ENCODE data around the gene FEZ2. TPM values are rescaled to one million over a fixed set of nuclear protein-coding genes. Genes with fewer than 3 reads are reported as not detected.

FEZ2 gene
- polyA plus RNA-seq, 1 donor from 2014 or later: 36.8 TPM

- H3K4me3 ChIP-seq (ENCODE audit: low read length): no peak overlapping the region
- H4K20me1 ChIP-seq (ENCODE audit: insufficient read depth): no peaks in the 10 kb centered on the region
- H3F3A ChIP-seq (ENCODE audit: insufficient read depth, low read length, poor library complexity, severe bottlenecking): no peaks in the 10 kb centered on the region
- no peak overlapping the region for H2AFZ ChIP-seq (ENCODE audit: low read depth, low read length)
- H3K9me3 ChIP-seq (ENCODE audit: low read length): no peaks in the 10 kb centered on the region
- no peak overlapping the region for H3K27ac ChIP-seq (ENCODE audit: low read length)
- H3K9me2 ChIP-seq (ENCODE audit: insufficient read depth, low read length): no peaks in the 10 kb centered on the region
- H3K4me2 ChIP-seq (ENCODE audit: low read length): no peak overlapping the region
- H3K79me2 ChIP-seq (replicated peaks; ENCODE audit: insufficient read depth, low read length): no peaks in the 10 kb centered on the region
- no peaks in the 10 kb centered on the region for H3K27me3 ChIP-seq (ENCODE audit: insufficient read depth, low read depth, low read length)
- H3K9ac ChIP-seq (ENCODE audit: low read length): no peak overlapping the region
- no peaks in the 10 kb centered on the region for H3K36me3 ChIP-seq (ENCODE audit: insufficient read depth, low read length)
- no peak for TF ChIP-seq EZH2 (IDR thresholded peaks at IDR 0.05; ENCODE audit: borderline replicate concordance, insufficient read depth, low read length, poor library complexity, severe bottlenecking)
- TF ChIP-seq EP300 (conservative IDR thresholded peaks at IDR 0.05; ENCODE audit: poor library complexity, severe bottlenecking): no peak
- TF ChIP-seq POLR2AphosphoS5 (IDR thresholded peaks at IDR 0.05): no peak
- no peak for TF ChIP-seq TAF1 (IDR thresholded peaks at IDR 0.05; ENCODE audit: low read depth)
- TF ChIP-seq, protein P1, sequence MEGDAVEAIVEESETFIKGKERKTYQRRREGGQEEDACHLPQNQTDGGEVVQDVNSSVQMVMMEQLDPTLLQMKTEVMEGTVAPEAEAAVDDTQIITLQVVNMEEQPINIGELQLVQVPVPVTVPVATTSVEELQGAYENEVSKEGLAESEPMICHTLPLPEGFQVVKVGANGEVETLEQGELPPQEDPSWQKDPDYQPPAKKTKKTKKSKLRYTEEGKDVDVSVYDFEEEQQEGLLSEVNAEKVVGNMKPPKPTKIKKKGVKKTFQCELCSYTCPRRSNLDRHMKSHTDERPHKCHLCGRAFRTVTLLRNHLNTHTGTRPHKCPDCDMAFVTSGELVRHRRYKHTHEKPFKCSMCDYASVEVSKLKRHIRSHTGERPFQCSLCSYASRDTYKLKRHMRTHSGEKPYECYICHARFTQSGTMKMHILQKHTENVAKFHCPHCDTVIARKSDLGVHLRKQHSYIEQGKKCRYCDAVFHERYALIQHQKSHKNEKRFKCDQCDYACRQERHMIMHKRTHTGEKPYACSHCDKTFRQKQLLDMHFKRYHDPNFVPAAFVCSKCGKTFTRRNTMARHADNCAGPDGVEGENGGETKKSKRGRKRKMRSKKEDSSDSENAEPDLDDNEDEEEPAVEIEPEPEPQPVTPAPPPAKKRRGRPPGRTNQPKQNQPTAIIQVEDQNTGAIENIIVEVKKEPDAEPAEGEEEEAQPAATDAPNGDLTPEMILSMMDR (IDR thresholded peaks at IDR 0.05; ENCODE audit: poor library complexity, severe bottlenecking): no peak
- TF ChIP-seq, protein P2, sequence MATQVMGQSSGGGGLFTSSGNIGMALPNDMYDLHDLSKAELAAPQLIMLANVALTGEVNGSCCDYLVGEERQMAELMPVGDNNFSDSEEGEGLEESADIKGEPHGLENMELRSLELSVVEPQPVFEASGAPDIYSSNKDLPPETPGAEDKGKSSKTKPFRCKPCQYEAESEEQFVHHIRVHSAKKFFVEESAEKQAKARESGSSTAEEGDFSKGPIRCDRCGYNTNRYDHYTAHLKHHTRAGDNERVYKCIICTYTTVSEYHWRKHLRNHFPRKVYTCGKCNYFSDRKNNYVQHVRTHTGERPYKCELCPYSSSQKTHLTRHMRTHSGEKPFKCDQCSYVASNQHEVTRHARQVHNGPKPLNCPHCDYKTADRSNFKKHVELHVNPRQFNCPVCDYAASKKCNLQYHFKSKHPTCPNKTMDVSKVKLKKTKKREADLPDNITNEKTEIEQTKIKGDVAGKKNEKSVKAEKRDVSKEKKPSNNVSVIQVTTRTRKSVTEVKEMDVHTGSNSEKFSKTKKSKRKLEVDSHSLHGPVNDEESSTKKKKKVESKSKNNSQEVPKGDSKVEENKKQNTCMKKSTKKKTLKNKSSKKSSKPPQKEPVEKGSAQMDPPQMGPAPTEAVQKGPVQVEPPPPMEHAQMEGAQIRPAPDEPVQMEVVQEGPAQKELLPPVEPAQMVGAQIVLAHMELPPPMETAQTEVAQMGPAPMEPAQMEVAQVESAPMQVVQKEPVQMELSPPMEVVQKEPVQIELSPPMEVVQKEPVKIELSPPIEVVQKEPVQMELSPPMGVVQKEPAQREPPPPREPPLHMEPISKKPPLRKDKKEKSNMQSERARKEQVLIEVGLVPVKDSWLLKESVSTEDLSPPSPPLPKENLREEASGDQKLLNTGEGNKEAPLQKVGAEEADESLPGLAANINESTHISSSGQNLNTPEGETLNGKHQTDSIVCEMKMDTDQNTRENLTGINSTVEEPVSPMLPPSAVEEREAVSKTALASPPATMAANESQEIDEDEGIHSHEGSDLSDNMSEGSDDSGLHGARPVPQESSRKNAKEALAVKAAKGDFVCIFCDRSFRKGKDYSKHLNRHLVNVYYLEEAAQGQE (IDR thresholded peaks at IDR 0.05; ENCODE audit: borderline replicate concordance): no peak
- TF ChIP-seq MXI1 (conservative IDR thresholded peaks at IDR 0.05; ENCODE audit: poor library complexity, severe bottlenecking): no peak
- TF ChIP-seq SMC3 (conservative IDR thresholded peaks at IDR 0.05; ENCODE audit: poor library complexity): no peak
- TF ChIP-seq RAD21 (conservative IDR thresholded peaks at IDR 0.05): no peak
Observed at GRCh38 chr2:36561237-36561944, 36.6 kb downstream of the FEZ2 start.

GRCh38 chr2:36560726-36561125, 37.2 kb downstream of the FEZ2 start:
- Histone ChIP-seq H3K27ac (ENCODE audit: low read length) (no peak overlapping the region), H3K9me3 (ENCODE audit: low read length) (no peaks in the 10 kb centered on the region), H3K4me2 (ENCODE audit: low read length) (no peak overlapping the region), H3K4me3 (ENCODE audit: low read length) (no peak overlapping the region), H3K27me3 (ENCODE audit: insufficient read depth, low read depth, low read length) (no peaks in the 10 kb centered on the region), H4K20me1 (ENCODE audit: insufficient read depth) (no peaks in the 10 kb centered on the region), H3K36me3 (ENCODE audit: insufficient read depth, low read length) (no peaks in the 10 kb centered on the region), H3K79me2 (replicated peaks; ENCODE audit: insufficient read depth, low read length) (no peaks in the 10 kb centered on the region), H3K9me2 (ENCODE audit: insufficient read depth, low read length) (no peaks in the 10 kb centered on the region), H2AFZ (ENCODE audit: low read depth, low read length) (no peak overlapping the region), H3F3A (ENCODE audit: insufficient read depth, low read length, poor library complexity, severe bottlenecking) (no peaks in the 10 kb centered on the region), H3K9ac (ENCODE audit: low read length) (no peak overlapping the region)
- TF ChIP-seq, protein P2 (IDR thresholded peaks at IDR 0.05; ENCODE audit: borderline replicate concordance): no peak
- TF ChIP-seq EP300 (conservative IDR thresholded peaks at IDR 0.05; ENCODE audit: poor library complexity, severe bottlenecking): no peak
- TF ChIP-seq EZH2 (IDR thresholded peaks at IDR 0.05; ENCODE audit: borderline replicate concordance, insufficient read depth, low read length, poor library complexity, severe bottlenecking): no peak
- no peak for TF ChIP-seq MXI1 (conservative IDR thresholded peaks at IDR 0.05; ENCODE audit: poor library complexity, severe bottlenecking)
- TF ChIP-seq TAF1 (IDR thresholded peaks at IDR 0.05; ENCODE audit: low read depth): no peak
- no peak for TF ChIP-seq POLR2AphosphoS5 (IDR thresholded peaks at IDR 0.05)
- no peak for TF ChIP-seq SMC3 (conservative IDR thresholded peaks at IDR 0.05; ENCODE audit: poor library complexity)
- no peak for TF ChIP-seq RAD21 (conservative IDR thresholded peaks at IDR 0.05)
- TF ChIP-seq, protein P1 (IDR thresholded peaks at IDR 0.05; ENCODE audit: poor library complexity, severe bottlenecking): no peak

Measured in neural cell (in vitro differentiated cells).